IMR-90 (cell line): ENCODE data around the gene PLXNA4. TPM values are rescaled to one million over a fixed set of nuclear protein-coding genes. Genes with fewer than 3 reads are reported as not detected.

Experiments used
- ATAC-seq: fragments of 200-7000 bp; cut with Tn5 transposase; 2 replicates; pipeline ENCODE4 v1.9.1; 2020; ENCODE audit warnings: low read depth, mild to moderate bottlenecking, moderate library complexity
- BruUV-seq: library from RNA; stranded (reverse); fragments of 400-500 nt; replicated peaks from 2 replicates; lab custom pipeline; 2021; lab: Mats Ljungman, UMichigan
- CTCF ChIA-PET: fragments of 300-600 bp; formaldehyde crosslinking; extraction: SDS; loops from one replicate; lab custom pipeline; 2021; ENCODE audit warnings: antibody characterized with exemption; lab: Yijun Ruan, JAX
- POLR2A ChIA-PET: fragments of 300-600 bp; sonication (Branson Sonifier 250); formaldehyde crosslinking; loops from one replicate; lab custom pipeline; 2022; ENCODE audit warnings: antibody characterized with exemption; ENCODE audit not compliant: unreplicated experiment; lab: Charles Lee
- DNase-seq: peaks from one replicate; pipeline ENCODE4 v3.0.0; 2013
- H2AFZ ChIP-seq: replicated peaks from 2 replicates; pipeline ENCODE3; 2013; ENCODE audit warnings: low read length, mild to moderate bottlenecking; ENCODE audit not compliant: poor library complexity
- H2AK5ac ChIP-seq: 2 replicates; pipeline ENCODE4 v1.6.1; 2013; ENCODE audit warnings: low read depth, low read length, inconsistent platforms
- H2AK9ac ChIP-seq: replicated peaks from 2 replicates; pipeline ENCODE3; 2013; ENCODE audit warnings: mild to moderate bottlenecking, low read depth, low read length, moderate library complexity; ENCODE audit not compliant: poor library complexity
- H2BK120ac ChIP-seq: 2 replicates; pipeline ENCODE4 v1.6.1; 2013; ENCODE audit warnings: low read depth, low read length, inconsistent platforms
- H2BK15ac ChIP-seq: 3 replicates; pipeline ENCODE4 v1.6.1; 2013; ENCODE audit warnings: low read depth, low read length, inconsistent platforms
- H2BK20ac ChIP-seq: 2 replicates; pipeline ENCODE4 v1.6.1; 2013; ENCODE audit warnings: low read depth, mild to moderate bottlenecking, inconsistent platforms, low read length, moderate library complexity
- H2BK5ac ChIP-seq: 2 replicates; pipeline ENCODE4 v1.6.1; 2013; ENCODE audit warnings: mild to moderate bottlenecking, low read depth, low read length, inconsistent platforms; ENCODE audit not compliant: poor library complexity, severe bottlenecking
- H3K14ac ChIP-seq: replicated peaks from 2 replicates; pipeline ENCODE4 v1.6.1; 2013; ENCODE audit warnings: low read depth, low read length, inconsistent platforms
- H3K18ac ChIP-seq: 2 replicates; pipeline ENCODE4 v1.6.1; 2013; ENCODE audit warnings: low read depth, low read length, control low read depth
- H3K23ac ChIP-seq: 2 replicates; pipeline ENCODE4 v1.6.1; 2013; ENCODE audit warnings: low read depth, low read length, inconsistent platforms
- H3K27ac ChIP-seq: 2 replicates; pipeline ENCODE4 v1.5.1; 2013; ENCODE audit warnings: mild to moderate bottlenecking, control low read depth, low read length; ENCODE audit not compliant: insufficient read depth
- H3K27me3 ChIP-seq: 2 replicates; pipeline ENCODE4 v1.6.1; 2013; ENCODE audit warnings: low read length; ENCODE audit not compliant: control insufficient read depth, insufficient read depth
- H3K36me3 ChIP-seq: 2 replicates; pipeline ENCODE4 v1.6.1; 2013; ENCODE audit warnings: low read length, mixed read lengths; ENCODE audit not compliant: control insufficient read depth, insufficient read depth
- H3K4ac ChIP-seq: 2 replicates; pipeline ENCODE4 v1.6.1; 2013; ENCODE audit warnings: low read depth, low read length, inconsistent platforms
- H3K4me1 ChIP-seq: 2 replicates; pipeline ENCODE4 v1.6.1; 2013; ENCODE audit warnings: low read length, mixed read lengths; ENCODE audit not compliant: control insufficient read depth, insufficient read depth
- H3K4me2 ChIP-seq: 2 replicates; pipeline ENCODE4 v1.6.1; 2013; ENCODE audit warnings: low read depth, mild to moderate bottlenecking, control low read depth, low read length, moderate library complexity
- H3K4me3 ChIP-seq: 2 replicates; pipeline ENCODE4 v1.5.1; 2013; ENCODE audit warnings: low read depth, mild to moderate bottlenecking, control low read depth, low read length, moderate library complexity; ENCODE audit not compliant: insufficient read depth
- H3K56ac ChIP-seq: 2 replicates; pipeline ENCODE4 v1.6.1; 2013; ENCODE audit warnings: low read length, inconsistent platforms; ENCODE audit not compliant: insufficient read depth; ENCODE audit errors: extremely low read depth
- H3K79me1 ChIP-seq, 2 experiments: 2 replicates each; pipeline ENCODE4 v1.6.1; 2013; ENCODE audit warnings: low read length in 2 of 2, inconsistent platforms in 1 of 2, low read depth in 1 of 2
- H3K9ac ChIP-seq: 2 replicates; pipeline ENCODE4 v1.6.1; 2013; ENCODE audit warnings: low read depth, low read length, control low read depth
- H3K9me1 ChIP-seq: 2 replicates; pipeline ENCODE4 v1.6.1; 2013; ENCODE audit warnings: low read length, inconsistent platforms; ENCODE audit not compliant: insufficient read depth
- H3K9me3 ChIP-seq: 2 replicates; pipeline ENCODE4 v1.6.1; 2013; ENCODE audit warnings: low read length; ENCODE audit not compliant: control insufficient read depth, insufficient read depth
- H4K20me1 ChIP-seq: 2 replicates; pipeline ENCODE4 v1.6.1; 2013; ENCODE audit warnings: low read length, inconsistent platforms; ENCODE audit not compliant: insufficient read depth
- H4K5ac ChIP-seq: 2 replicates; pipeline ENCODE4 v1.6.1; 2013; ENCODE audit warnings: mild to moderate bottlenecking, low read depth, low read length, control low read depth
- H4K8ac ChIP-seq, 2 experiments: 2 replicates each; pipeline ENCODE4 v1.6.1; 2013; ENCODE audit warnings: low read depth in 2 of 2, low read length in 2 of 2, control low read depth in 1 of 2, inconsistent platforms in 1 of 2
- H4K91ac ChIP-seq: 2 replicates; pipeline ENCODE4 v1.6.1; 2013; ENCODE audit warnings: low read depth, low read length, inconsistent platforms; ENCODE audit not compliant: insufficient read depth
- BHLHE40 ChIP-seq: fragments of 150-350 bp; IDR thresholded peaks from 2 replicates; pipeline ENCODE4 v1.6.1; 2016; ENCODE audit warnings: mild to moderate bottlenecking, low read depth, low read length
- CEBPB ChIP-seq: IDR thresholded peaks from 2 replicates; pipeline ENCODE4 v1.6.1; 2012; ENCODE audit warnings: low read depth, low read length, improper control_type of control experiment
- CHD1 ChIP-seq: IDR thresholded peaks from 2 replicates; pipeline ENCODE4 v1.6.1; 2012; ENCODE audit warnings: low read depth, low read length, improper control_type of control experiment
- FOS ChIP-seq: fragments of 150-350 bp; IDR thresholded peaks from 2 replicates; pipeline ENCODE4 v1.6.1; 2016; ENCODE audit warnings: low read depth, low read length
- MAFK ChIP-seq: IDR thresholded peaks from 2 replicates; pipeline ENCODE4 v1.6.1; 2012; ENCODE audit warnings: low read depth, low read length, improper control_type of control experiment
- MAZ ChIP-seq: IDR thresholded peaks from 2 replicates; pipeline ENCODE4 v1.6.1; 2012; ENCODE audit warnings: low read depth, mild to moderate bottlenecking, low read length, improper control_type of control experiment, moderate library complexity, borderline replicate concordance
- MXI1 ChIP-seq: IDR thresholded peaks from 2 replicates; pipeline ENCODE4 v1.6.1; 2012; ENCODE audit warnings: low read depth, mild to moderate bottlenecking, low read length, moderate library complexity, borderline replicate concordance
- NFE2L2 ChIP-seq: fragments of 150-350 bp; IDR thresholded peaks from 2 replicates; pipeline ENCODE4 v1.6.1; 2016; ENCODE audit warnings: low read depth, mild to moderate bottlenecking, low read length
- POLR2A ChIP-seq: IDR thresholded peaks from 2 replicates; pipeline ENCODE4 v1.6.1; 2012; ENCODE audit warnings: mild to moderate bottlenecking, low read depth, low read length
- RAD21 ChIP-seq: IDR thresholded peaks from 2 replicates; pipeline ENCODE4 v1.6.1; 2012; ENCODE audit warnings: low read length, improper control_type of control experiment
- RCOR1 ChIP-seq: IDR thresholded peaks from 2 replicates; pipeline ENCODE4 v1.6.1; 2012; ENCODE audit warnings: mild to moderate bottlenecking, low read length, improper control_type of control experiment; ENCODE audit not compliant: insufficient replicate concordance
- RFX5 ChIP-seq: IDR thresholded peaks from 2 replicates; pipeline ENCODE4 v1.8.0; 2012; ENCODE audit warnings: low read depth, mild to moderate bottlenecking, low read length, moderate library complexity
- SMC3 ChIP-seq: fragments of 150-350 bp; IDR thresholded peaks from 2 replicates; pipeline ENCODE4 v1.6.1; 2016; ENCODE audit warnings: low read depth, mild to moderate bottlenecking, antibody characterized with exemption, low read length, moderate library complexity
- WGBS, 2 experiments: methylation state at CpG; one replicate each; pipeline versions ENCODE4 v1.1.5 to v1.1.7; 2013; ENCODE audit warnings: missing lambda C conversion rate in 2 of 2; ENCODE audit not compliant: insufficient read length in 1 of 2; ENCODE audit errors: extremely low coverage in 2 of 2; 5-methylcytosine and 5-hydroxymethylcytosine counted together
- dilution Hi-C: fragments of 300-500 bp; cut with HindIII; formaldehyde crosslinking; loops from one replicate; pipeline ENCODE4 v1.14.3; 2018; ENCODE audit warnings: low sequenced_read_pairs; ENCODE audit not compliant: unreplicated experiment
- in situ Hi-C: fragments of 300-500 bp; cut with MboI; formaldehyde crosslinking; loops from 3 replicates; pipeline ENCODE4 v1.14.3; 2019; ENCODE audit warnings: low sequenced_read_pairs, inconsistent platforms, mixed read lengths
- intact Hi-C: fragments of 100-400 bp; cut with micrococcal nuclease; formaldehyde crosslinking; loops from 2 replicates; pipeline ENCODE4 v1.10.0; 2022
- polyA plus RNA-seq, 3 experiments: library from polyadenylated mRNA; depleted of rRNA; stranded (reverse); fragments of >200 nt; gene quantifications; 2 replicates each; pipeline ENCODE4 v1.2.3, GENCODE V29; 2012; ENCODE audit warnings: low replicate concordance in 1 of 3
- total RNA-seq: library from RNA; depleted of rRNA; stranded (reverse); fragments of >200 nt; gene quantifications from 2 replicates; pipeline ENCODE4 v1.2.3, GENCODE V29; 2012
- TF ChIP-seq, protein P1 (sequence below): fragments of 150-350 bp; IDR thresholded peaks from 2 replicates; pipeline ENCODE4 v1.6.1; 2016; ENCODE audit warnings: low read depth, mild to moderate bottlenecking, low read length, moderate library complexity, borderline replicate concordance
- TF ChIP-seq, protein P2 (sequence below): fragments of 150-350 bp; IDR thresholded peaks from 2 replicates; pipeline ENCODE4 v1.6.1; 2017; ENCODE audit warnings: mild to moderate bottlenecking, antibody characterized with exemption, low read length, low read depth

Gene PLXNA4
- total and polyA plus RNA-seq, 2 of the 4 experiments (the other 2 are of a cell fraction), result under 0.01 TPM

DNA sequence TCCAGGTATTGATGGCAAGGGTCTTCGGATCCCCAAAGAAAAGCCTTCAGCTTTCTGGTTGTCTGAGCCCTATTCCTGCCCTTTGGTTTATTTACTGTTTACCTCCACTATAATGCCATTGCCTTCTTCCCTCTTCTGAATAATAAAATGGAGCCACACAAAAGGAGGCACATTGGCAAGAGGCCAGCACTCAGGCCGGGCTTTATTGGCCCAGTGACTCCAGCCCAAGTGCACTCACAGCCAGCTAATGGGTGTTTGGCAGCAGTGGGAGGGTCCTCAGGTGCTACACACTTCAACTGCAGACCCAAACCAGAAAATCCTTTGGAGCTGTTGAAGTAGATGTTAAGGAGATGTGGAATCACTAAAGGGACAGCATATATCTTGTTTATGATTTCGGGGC is 336.0 kb downstream of the PLXNA4 start:
- no peaks in the 10 kb centered on the region for H3K27me3 ChIP-seq
- no peak overlapping the region for H4K5ac ChIP-seq
- no peak overlapping the region for H2BK15ac ChIP-seq
- no peaks in the 10 kb centered on the region for H3K79me1 ChIP-seq
- H4K20me1 ChIP-seq, result no peaks in the 10 kb centered on the region
- ATAC-seq (no peak), DNase-seq (no peak)
- no peak overlapping the region for H3K56ac ChIP-seq
- H3K14ac ChIP-seq, result no peak overlapping the region
- BruUV-seq, result no TSS peak
- no peak overlapping the region for H3K4ac ChIP-seq
- H2AK9ac ChIP-seq, result no peak overlapping the region
- in situ Hi-C loops (no loop called here), dilution Hi-C loops (no loop called here), intact Hi-C loops (no loop called here)
- no peaks in the 10 kb centered on the region for H3K9me3 ChIP-seq
- H3K9me1 ChIP-seq, result no peaks in the 10 kb centered on the region
- no peak overlapping the region for H3K9ac ChIP-seq
- H3K27ac ChIP-seq, result no peak overlapping the region
- TF ChIP-seq BHLHE40, result no peak
- TF ChIP-seq MAFK, result no peak
- TF ChIP-seq RCOR1, result no peak
- TF ChIP-seq RFX5, result no peak
- TF ChIP-seq, protein P1, sequence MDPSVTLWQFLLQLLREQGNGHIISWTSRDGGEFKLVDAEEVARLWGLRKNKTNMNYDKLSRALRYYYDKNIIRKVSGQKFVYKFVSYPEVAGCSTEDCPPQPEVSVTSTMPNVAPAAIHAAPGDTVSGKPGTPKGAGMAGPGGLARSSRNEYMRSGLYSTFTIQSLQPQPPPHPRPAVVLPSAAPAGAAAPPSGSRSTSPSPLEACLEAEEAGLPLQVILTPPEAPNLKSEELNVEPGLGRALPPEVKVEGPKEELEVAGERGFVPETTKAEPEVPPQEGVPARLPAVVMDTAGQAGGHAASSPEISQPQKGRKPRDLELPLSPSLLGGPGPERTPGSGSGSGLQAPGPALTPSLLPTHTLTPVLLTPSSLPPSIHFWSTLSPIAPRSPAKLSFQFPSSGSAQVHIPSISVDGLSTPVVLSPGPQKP, result no peak
- TF ChIP-seq MXI1, result no peak
- no peak for TF ChIP-seq NFE2L2
- TF ChIP-seq CEBPB, result no peak
- no peak for TF ChIP-seq FOS
- TF ChIP-seq POLR2A, result no peak
- no peak for TF ChIP-seq SMC3
- TF ChIP-seq MAZ, result no peak
- no peak for TF ChIP-seq RAD21
- TF ChIP-seq, protein P2, sequence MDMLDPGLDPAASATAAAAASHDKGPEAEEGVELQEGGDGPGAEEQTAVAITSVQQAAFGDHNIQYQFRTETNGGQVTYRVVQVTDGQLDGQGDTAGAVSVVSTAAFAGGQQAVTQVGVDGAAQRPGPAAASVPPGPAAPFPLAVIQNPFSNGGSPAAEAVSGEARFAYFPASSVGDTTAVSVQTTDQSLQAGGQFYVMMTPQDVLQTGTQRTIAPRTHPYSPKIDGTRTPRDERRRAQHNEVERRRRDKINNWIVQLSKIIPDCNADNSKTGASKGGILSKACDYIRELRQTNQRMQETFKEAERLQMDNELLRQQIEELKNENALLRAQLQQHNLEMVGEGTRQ, result no peak
- no peak for TF ChIP-seq CHD1
- no peak overlapping the region for H2BK20ac ChIP-seq
- no peak overlapping the region for H2BK5ac ChIP-seq
- H3K36me3 ChIP-seq, result no peaks in the 10 kb centered on the region
- no peak overlapping the region for H3K18ac ChIP-seq
- no peak overlapping the region for H2BK120ac ChIP-seq
- no peaks in the 10 kb centered on the region for H3K4me1 ChIP-seq
- no peak overlapping the region for H2AFZ ChIP-seq
- no peak overlapping the region for H2AK5ac ChIP-seq
- ChIA-PET CTCF (no interaction called here), POLR2A (no interaction called here)
- WGBS, 2 experiments, result no CpG with 5 or more reads among the region's 3 CpGs
- no peak overlapping the region for H3K4me3 ChIP-seq
- no peak overlapping the region for H3K4me2 ChIP-seq
- H4K8ac ChIP-seq, result no peak overlapping the region
- no peak overlapping the region for H4K91ac ChIP-seq
- no peak overlapping the region for H3K23ac ChIP-seq
